HepG2 (cell line): Measurements from ENCODE around the gene SLC7A4. TPM values are rescaled to one million over a fixed set of nuclear protein-coding genes. Genes with fewer than 3 reads are reported as not detected.

Experiments used
- ATAC-seq: fragments of 200-7000 bp; cut with Tn5 transposase; 3 replicates; pipeline ENCODE4 v1.9.1; 2020; ENCODE audit warnings: mild to moderate bottlenecking, moderate library complexity
- BruUV-seq: library from RNA; stranded (reverse); fragments of 400-500 nt; replicated peaks from 2 replicates; lab custom pipeline; 2021; lab: Mats Ljungman, UMichigan
- CTCF ChIA-PET: fragments of 300-600 bp; formaldehyde crosslinking; extraction: SDS; loops from one replicate; lab custom pipeline; 2021; ENCODE audit warnings: low total read pairs, inconsistent platforms, low intra/inter-chr PET ratio; lab: Yijun Ruan, JAX
- POLR2A ChIA-PET: fragments of 350-600 bp; sonication (Branson Sonifier 250); formaldehyde crosslinking; loops from one replicate; lab custom pipeline; 2020; ENCODE audit warnings: antibody characterized with exemption, inconsistent platforms; lab: Yijun Ruan, JAX
- DNase-seq: peaks from one replicate; pipeline ENCODE4 v3.0.0-alpha.2; 2015; ENCODE audit warnings: low spot score
- FAIRE-seq: peaks from 3 replicates; lab custom pipeline; 2011; peaks lifted over from hg19 to GRCh38; lab: Jason Lieb, UNC
- H2AFZ ChIP-seq: one replicate; pipeline ENCODE4 v1.6.1; 2011; ENCODE audit warnings: low read length, inconsistent platforms
- H3K27ac ChIP-seq: fragments of 300-600 bp; 3 replicates; pipeline ENCODE4 v1.8.0; 2011; ENCODE audit warnings: mixed run types, mild to moderate bottlenecking, mixed read lengths, low read length, inconsistent platforms; ENCODE audit not compliant: insufficient read depth; ENCODE audit errors: extremely low read length
- H3K27me3 ChIP-seq, 2 experiments: fragments of 200-600 bp in 1 of 2; 2 replicates in 1 of 2; 3 replicates in 1 of 2; pipeline versions ENCODE4 v1.6.0 to v1.8.0; 2011; ENCODE audit warnings: low read length in 2 of 2, mild to moderate bottlenecking in 2 of 2, moderate library complexity in 2 of 2, inconsistent platforms in 1 of 2; ENCODE audit not compliant: insufficient read depth in 2 of 2, control insufficient read depth in 1 of 2
- H3K36me3 ChIP-seq, 2 experiments: fragments of 200-600 bp in 1 of 2; replicated peaks in 1 of 2; 2 replicates in 1 of 2; 3 replicates in 1 of 2; pipeline versions ENCODE4 v1.5.1 to v1.8.0; 2011; ENCODE audit warnings: low read length in 2 of 2, inconsistent platforms in 1 of 2; ENCODE audit not compliant: insufficient read depth in 2 of 2, control insufficient read depth in 1 of 2
- H3K4me1 ChIP-seq: 2 replicates; pipeline ENCODE4 v1.5.1; 2012; ENCODE audit warnings: low read length, inconsistent platforms; ENCODE audit not compliant: insufficient read depth
- H3K4me2 ChIP-seq: 2 replicates; pipeline ENCODE4 v1.6.0; 2011; ENCODE audit warnings: low read depth, low read length, inconsistent platforms
- H3K4me3 ChIP-seq, 3 experiments: fragments of 200-600 bp in 1 of 3; sonication (generic), shearing (Covaris generic) in 1 of 3; replicated peaks in 1 of 3; 2 replicates each; pipeline ENCODE4 v1.5.1; 2011 to 2016; ENCODE audit warnings: low read length in 3 of 3, inconsistent platforms in 2 of 3, low read depth in 2 of 3, mild to moderate bottlenecking in 2 of 3, control low read depth in 1 of 3, mixed read lengths in 1 of 3; ENCODE audit not compliant: insufficient read depth in 1 of 3
- H3K79me2 ChIP-seq: one replicate; pipeline ENCODE4 v1.6.1; 2011; ENCODE audit warnings: low read length, inconsistent platforms; ENCODE audit not compliant: insufficient read depth
- H3K9ac ChIP-seq: 2 replicates; pipeline ENCODE4 v1.6.0; 2011; ENCODE audit warnings: mild to moderate bottlenecking, low read depth, low read length, inconsistent platforms; ENCODE audit not compliant: insufficient read depth
- H3K9me3 ChIP-seq: 2 replicates; pipeline ENCODE4 v1.5.1; 2012; ENCODE audit warnings: mild to moderate bottlenecking, low read length
- H4K20me1 ChIP-seq: 2 replicates; pipeline ENCODE4 v1.6.0; 2011; ENCODE audit warnings: inconsistent platforms, mild to moderate bottlenecking, low read length, moderate library complexity; ENCODE audit not compliant: insufficient read depth
- CBFB ChIP-seq: sonication (generic); formaldehyde crosslinking; IDR thresholded peaks from 2 replicates; pipeline ENCODE4 v1.4.0; 2020; ENCODE audit warnings: missing genetic modification reagents
- CBX1 ChIP-seq: IDR thresholded peaks from one replicate; pipeline ENCODE4 v1.6.1; 2016; ENCODE audit warnings: antibody characterized with exemption, low read depth
- CREB1 ChIP-seq, 2 experiments: fragments of 450-650 bp in 1 of 2; IDR thresholded peaks; 2 replicates each; pipeline ENCODE4 v1.6.1; 2016 to 2017; ENCODE audit warnings: control low read depth in 1 of 2, mild to moderate bottlenecking in 1 of 2, missing compliant biosample characterization in 1 of 2, missing genetic modification characterization in 1 of 2
- KLF12 ChIP-seq: sonication (generic); formaldehyde crosslinking; IDR thresholded peaks from 2 replicates; pipeline ENCODE4 v1.4.0; 2020; ENCODE audit warnings: missing genetic modification reagents, borderline replicate concordance
- LCORL ChIP-seq, 2 experiments: fragments of 450-650 bp in 1 of 2; sonication (generic) in 1 of 2; formaldehyde crosslinking in 1 of 2; IDR thresholded peaks; 2 replicates each; pipeline versions ENCODE4 v1.5.0 to v1.6.1; 2017 to 2020; ENCODE audit warnings: antibody characterized with exemption in 1 of 2, missing genetic modification reagents in 1 of 2
- PCBP2 ChIP-seq: fragments of 200-400 bp; formaldehyde crosslinking; optimal IDR thresholded peaks from 2 replicates; pipeline ENCODE3; 2018; ENCODE audit warnings: low read length, low read depth; ENCODE audit not compliant: poor library complexity, severe bottlenecking
- REPIN1 ChIP-seq: sonication (generic); formaldehyde crosslinking; IDR thresholded peaks from 2 replicates; pipeline ENCODE4 v1.8.0; 2022; ENCODE audit warnings: missing genetic modification reagents, low read depth, mild to moderate bottlenecking, borderline replicate concordance
- SAFB2 ChIP-seq: sonication (generic); formaldehyde crosslinking; IDR thresholded peaks from 2 replicates; pipeline ENCODE4 v1.5.1; 2020; ENCODE audit warnings: missing genetic modification reagents, low read depth, mild to moderate bottlenecking, borderline replicate concordance
- SKI ChIP-seq: fragments of 450-650 bp; IDR thresholded peaks from one replicate; pipeline ENCODE4 v1.6.1; 2018; ENCODE audit warnings: mild to moderate bottlenecking; ENCODE audit not compliant: partially characterized antibody
- SOX6 ChIP-seq, 2 experiments: fragments of 450-650 bp in 1 of 2; sonication (generic) in 1 of 2; formaldehyde crosslinking in 1 of 2; IDR thresholded peaks; 2 replicates each; pipeline versions ENCODE4 v1.4.0 to v1.6.1; 2017 to 2020; ENCODE audit warnings: antibody characterized with exemption in 1 of 2, mild to moderate bottlenecking in 1 of 2, missing genetic modification reagents in 1 of 2
- SUZ12 ChIP-seq: fragments of 150-350 bp; IDR thresholded peaks from 2 replicates; pipeline ENCODE4 v1.6.1; 2014; ENCODE audit warnings: low read depth, low read length
- TOE1 ChIP-seq: sonication (generic); formaldehyde crosslinking; IDR thresholded peaks from 2 replicates; pipeline ENCODE4 v1.4.0; 2020; ENCODE audit warnings: mild to moderate bottlenecking, missing genetic modification reagents
- ZBTB1 ChIP-seq: sonication (generic); formaldehyde crosslinking; IDR thresholded peaks from 2 replicates; pipeline ENCODE4 v1.4.0; 2020; ENCODE audit warnings: missing genetic modification reagents, borderline replicate concordance
- ZNF3 ChIP-seq: IDR thresholded peaks from 2 replicates; pipeline ENCODE4 v1.7.0; 2017; ENCODE audit warnings: inconsistent platforms
- ZNF720 ChIP-seq: sonication (generic); formaldehyde crosslinking; IDR thresholded peaks from 2 replicates; pipeline ENCODE4 v1.4.0; 2020; ENCODE audit warnings: missing genetic modification reagents
- ZZZ3 ChIP-seq: sonication (generic); formaldehyde crosslinking; IDR thresholded peaks from 2 replicates; pipeline ENCODE4 v1.4.0; 2020; ENCODE audit warnings: missing genetic modification reagents, mild to moderate bottlenecking, borderline replicate concordance
- WGBS: methylation state at CpG from one replicate; pipeline ENCODE4 v1.1.6; 2017; ENCODE audit warnings: low lambda C conversion rate; 5-methylcytosine and 5-hydroxymethylcytosine counted together
- in situ Hi-C: cut with HindIII; loops from 2 replicates; pipeline ENCODE4 v1.10.0; 2017; ENCODE audit warnings: low pct_unique_long_range_greater_than_20kb; ENCODE audit not compliant: extremely low pct_ligation_motif_present
- intact Hi-C: fragments of 100-400 bp; cut with micrococcal nuclease; formaldehyde crosslinking; loops from one replicate; pipeline ENCODE4 v1.10.0; 2022; ENCODE audit not compliant: unreplicated experiment
- polyA plus RNA-seq, 8 experiments: library from polyadenylated mRNA; depleted of rRNA in 3 of 8; stranded (reverse) in 7 of 8; unstranded in 1 of 8; fragments of >200 nt; fragmentation: Illumina TruSeq in 4 of 8; extraction: Trizol in 4 of 8; gene quantifications; 2 replicates each; pipeline versions ENCODE4 v1.2.1 to v1.2.3, GENCODE V29; 2011 to 2016; ENCODE audit warnings: low read depth in 4 of 8, missing spikeins in 1 of 8, mixed read lengths in 1 of 8; ENCODE audit not compliant: insufficient read depth in 1 of 8
- total RNA-seq, 5 experiments: library from RNA; depleted of rRNA; stranded (reverse); fragments of >200 nt; fragmentation: Illumina TruSeq; extraction: Trizol; gene quantifications; 2 replicates each; pipeline ENCODE4 v1.2.3, GENCODE V29; 2016; ENCODE audit warnings: low read depth in 1 of 5

Gene SLC7A4
- total and polyA plus RNA-seq, 2 of the 13 experiments (the other 11 are each of a cell fraction or from before 2014, with no cell fraction given): not detected

DNA sequence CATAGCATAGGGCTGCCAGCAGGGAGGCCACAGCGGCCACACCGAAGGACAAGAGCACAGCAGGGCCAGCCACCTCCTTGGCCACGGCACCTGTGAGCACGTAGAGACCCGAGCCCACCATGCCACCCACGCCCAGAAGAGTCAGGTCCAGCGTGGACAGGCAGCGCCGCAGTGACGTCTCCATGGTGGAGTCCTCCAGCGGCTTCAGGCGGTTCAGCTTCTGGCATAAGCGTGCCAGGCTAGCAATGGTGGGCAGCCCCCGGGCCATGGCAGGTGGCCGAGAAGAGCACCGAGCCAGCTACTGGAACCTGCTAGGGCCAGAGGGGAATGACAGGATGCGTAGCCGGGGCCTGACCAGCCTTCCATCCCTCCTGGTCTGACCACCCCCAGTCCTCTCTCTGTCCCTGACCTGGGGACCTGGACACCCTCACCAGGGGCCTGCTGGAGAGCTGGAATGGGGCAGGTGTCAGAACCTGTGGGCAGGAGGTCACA lies 770 bp downstream of the SLC7A4 start:
- WGBS: 36% methylated on average over 4 of the region's 18 CpGs
- FAIRE-seq: no peak

DNA sequence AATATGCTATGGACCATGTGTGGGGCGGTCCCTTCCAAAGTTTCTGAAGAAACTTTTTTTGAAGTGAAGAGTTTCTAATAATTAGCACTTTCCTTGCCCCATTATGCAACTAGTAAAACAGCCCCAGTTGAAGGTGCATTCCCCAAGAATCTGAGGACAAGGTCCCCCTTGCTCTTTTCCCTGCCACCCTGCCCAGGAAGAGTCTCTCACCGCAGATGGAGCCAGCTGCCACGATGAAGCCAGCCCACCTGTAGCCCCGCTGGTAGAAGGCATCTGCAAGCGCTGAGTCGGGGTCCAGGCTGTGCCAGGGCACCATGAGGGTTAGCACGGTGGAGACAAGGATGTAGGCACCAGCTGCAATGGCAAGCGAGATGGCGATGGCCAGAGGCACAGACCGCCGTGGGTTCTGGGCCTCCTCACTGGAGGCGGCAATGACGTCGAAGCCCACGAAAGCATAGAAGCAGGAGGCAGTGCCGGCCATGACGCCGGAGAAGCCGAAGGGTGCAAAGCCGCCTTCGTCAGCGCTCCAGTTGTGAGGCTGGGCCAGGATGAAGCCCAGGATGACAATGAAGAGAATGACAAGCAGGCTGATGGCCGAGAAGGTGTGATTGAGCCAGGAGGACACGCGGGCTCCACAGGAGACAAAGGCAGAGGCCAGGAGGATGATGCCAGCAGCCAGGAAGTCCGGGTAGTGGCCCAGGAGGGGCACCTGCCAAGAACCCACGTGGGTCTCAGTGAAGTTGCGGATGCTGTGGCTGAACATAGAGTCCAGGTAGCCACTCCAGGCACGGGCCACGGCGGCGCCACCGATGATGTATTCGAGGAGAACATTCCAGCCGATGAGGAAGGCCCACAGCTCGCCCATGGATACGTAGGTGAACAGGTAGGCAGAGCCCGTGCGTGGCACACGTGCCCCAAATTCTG lies 1.5 kb downstream of the SLC7A4 start:
- Histone ChIP-seq H3K4me2 (no peak overlapping the region), H3K27ac (no peak overlapping the region), H2AFZ (no peak overlapping the region), H3K79me2 (no peaks in the 10 kb centered on the region), H3K4me1 (no peaks in the 10 kb centered on the region), H3K36me3 (no peaks in the 10 kb centered on the region), H3K9ac (no peak overlapping the region), H3K9me3 (no peaks in the 10 kb centered on the region), H4K20me1 (no peaks in the 10 kb centered on the region), H3K4me3 (no peak overlapping the region), H3K27me3 (peaks cover 14 to 60% of the 10 kb centered on the region in 2 experiments)
- peak; percentile 18; the same call in 1 of the 2 replicates for TF ChIP-seq CREB1 (IDR thresholded peaks at IDR 0.05)
- TF ChIP-seq CREB1 (CRISPR knock-in tag; IDR thresholded peaks at IDR 0.05): no peak
- TF ChIP-seq REPIN1: no peak
- no TSS peak for BruUV-seq
- ATAC-seq (no peak), DNase-seq (no peak), FAIRE-seq (no peak)
- CTCF ChIA-PET: no interaction called here
- POLR2A ChIA-PET: no interaction called here
- in situ Hi-C loops (no loop called here), intact Hi-C loops (no loop called here)
- WGBS: 43% methylated on average over 32 of the region's 40 CpGs

More for the DNA sequence above, 770 bp downstream of the SLC7A4 start:
- no TSS peak for BruUV-seq
- no peak for DNase-seq
- H3K27ac ChIP-seq: no peak overlapping the region
- ChIA-PET POLR2A (no interaction called here), CTCF (no interaction called here)
- no peak for ATAC-seq
- in situ Hi-C loops (no loop called here), intact Hi-C loops (no loop called here)
- no peak for TF ChIP-seq SUZ12
- TF ChIP-seq ZNF3 (CRISPR knock-in tag): no peak
- no peak for TF ChIP-seq PCBP2
- TF ChIP-seq LCORL (IDR thresholded peaks at IDR 0.05): no peak
- no peak for TF ChIP-seq LCORL (CRISPR knock-in tag; IDR thresholded peaks at IDR 0.05)
- TF ChIP-seq CBFB: no peak
- TF ChIP-seq SAFB2: no peak
- no peak for TF ChIP-seq TOE1 (CRISPR knock-in tag)
- no peak for TF ChIP-seq ZNF720 (CRISPR knock-in tag)
- TF ChIP-seq ZZZ3 (CRISPR knock-in tag): no peak
- TF ChIP-seq KLF12 (CRISPR knock-in tag): no peak
- no peak for TF ChIP-seq SOX6 (IDR thresholded peaks at IDR 0.05)
- TF ChIP-seq SOX6 (CRISPR knock-in tag; IDR thresholded peaks at IDR 0.05): no peak
- no peak for TF ChIP-seq CBX1
- TF ChIP-seq ZBTB1 (CRISPR knock-in tag): no peak
- TF ChIP-seq SKI: no peak
- no peaks in the 10 kb centered on the region for H3K79me2 ChIP-seq
- H3K9me3 ChIP-seq: no peaks in the 10 kb centered on the region
- H3K4me2 ChIP-seq: no peak overlapping the region
- H3K4me3 ChIP-seq: no peak overlapping the region
- no peaks in the 10 kb centered on the region for H4K20me1 ChIP-seq
- no peaks in the 10 kb centered on the region for H3K36me3 ChIP-seq
- H3K9ac ChIP-seq: no peak overlapping the region
- H3K27me3 ChIP-seq: peaks cover 14 to 57% of the 10 kb centered on the region in 2 experiments
- H2AFZ ChIP-seq: no peak overlapping the region
- H3K4me1 ChIP-seq: no peaks in the 10 kb centered on the region
